SK-N-SH (cell line): Measurements from ENCODE around the gene PSMC3.

Experiments
- ELF1 ChIP-seq: IDR thresholded peaks from 2 replicates; pipeline ENCODE4 v1.4.0; 2012
- EZH2phosphoT487 ChIP-seq: fragments of 200-600 bp; sonication (generic); IDR thresholded peaks from 2 replicates; pipeline ENCODE4 v1.6.1; 2017; ENCODE audit warnings: low read depth, mixed run types, mild to moderate bottlenecking, antibody characterized with exemption, moderate library complexity, borderline replicate concordance
- JUND ChIP-seq: IDR thresholded peaks from 2 replicates; pipeline ENCODE4 v1.4.0; 2012
- RFX5 ChIP-seq: IDR thresholded peaks from 2 replicates; pipeline ENCODE4 v1.6.1; 2012; ENCODE audit warnings: mild to moderate bottlenecking, improper control_type of control experiment, low read length
- TAF1 ChIP-seq: IDR thresholded peaks from 2 replicates; pipeline ENCODE4 v1.6.1; 2012; ENCODE audit warnings: low read depth, mild to moderate bottlenecking, low read length, moderate library complexity, borderline replicate concordance
- USF1 ChIP-seq: IDR thresholded peaks from 2 replicates; pipeline ENCODE4 v1.4.0; 2012; ENCODE audit warnings: low read depth, borderline replicate concordance
- ZBTB33 ChIP-seq: IDR thresholded peaks from 2 replicates; pipeline ENCODE4 v1.4.0; 2012; ENCODE audit warnings: low read depth, borderline replicate concordance
- TF ChIP-seq, protein P1 (sequence below): fragments of 200-600 bp; sonication (generic); IDR thresholded peaks from 2 replicates; pipeline ENCODE4 v1.6.1; 2017; ENCODE audit warnings: antibody characterized with exemption, mild to moderate bottlenecking, moderate library complexity

DNA sequence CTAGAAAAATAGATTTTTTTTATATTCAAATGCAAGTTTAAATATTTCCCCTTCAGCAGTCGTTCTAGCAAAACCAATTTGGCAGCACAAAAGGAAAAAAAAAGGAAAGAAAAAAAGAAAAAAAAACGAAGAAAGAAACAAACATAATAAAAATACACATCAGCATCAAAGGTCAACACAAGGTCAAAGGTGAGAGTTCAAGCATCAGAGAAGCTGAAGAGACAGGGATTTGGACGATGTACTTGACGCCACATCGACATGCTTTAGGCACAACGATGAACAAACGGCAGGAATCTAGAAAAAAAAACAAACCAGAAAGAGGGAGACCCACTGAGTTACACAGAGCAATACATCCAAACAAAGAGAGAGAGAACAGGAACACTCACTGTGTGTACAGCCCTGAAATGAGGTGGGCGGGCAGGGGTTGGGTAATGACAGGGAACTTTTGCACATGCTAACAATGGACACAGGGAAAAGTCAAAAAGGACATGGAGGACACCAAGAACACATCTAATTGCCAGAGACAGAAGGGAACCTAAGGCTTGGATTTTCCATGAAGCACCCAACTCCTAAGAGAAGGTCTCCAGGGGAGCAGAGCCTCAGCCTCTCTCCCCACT is 42.5 kb upstream of the PSMC3 start:
- TF ChIP-seq, protein P1, sequence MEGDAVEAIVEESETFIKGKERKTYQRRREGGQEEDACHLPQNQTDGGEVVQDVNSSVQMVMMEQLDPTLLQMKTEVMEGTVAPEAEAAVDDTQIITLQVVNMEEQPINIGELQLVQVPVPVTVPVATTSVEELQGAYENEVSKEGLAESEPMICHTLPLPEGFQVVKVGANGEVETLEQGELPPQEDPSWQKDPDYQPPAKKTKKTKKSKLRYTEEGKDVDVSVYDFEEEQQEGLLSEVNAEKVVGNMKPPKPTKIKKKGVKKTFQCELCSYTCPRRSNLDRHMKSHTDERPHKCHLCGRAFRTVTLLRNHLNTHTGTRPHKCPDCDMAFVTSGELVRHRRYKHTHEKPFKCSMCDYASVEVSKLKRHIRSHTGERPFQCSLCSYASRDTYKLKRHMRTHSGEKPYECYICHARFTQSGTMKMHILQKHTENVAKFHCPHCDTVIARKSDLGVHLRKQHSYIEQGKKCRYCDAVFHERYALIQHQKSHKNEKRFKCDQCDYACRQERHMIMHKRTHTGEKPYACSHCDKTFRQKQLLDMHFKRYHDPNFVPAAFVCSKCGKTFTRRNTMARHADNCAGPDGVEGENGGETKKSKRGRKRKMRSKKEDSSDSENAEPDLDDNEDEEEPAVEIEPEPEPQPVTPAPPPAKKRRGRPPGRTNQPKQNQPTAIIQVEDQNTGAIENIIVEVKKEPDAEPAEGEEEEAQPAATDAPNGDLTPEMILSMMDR, result no peak
- TF ChIP-seq USF1 (no peak), ELF1 (no peak), RFX5 (no peak), ZBTB33 (no peak), TAF1 (no peak), JUND (no peak), EZH2phosphoT487 (no peak)
